ENCODE results near the gene SIK3. TPM values are rescaled to one million over a fixed set of nuclear protein-coding genes. Genes with fewer than 3 reads are reported as not detected.

Gene SIK3
- total RNA-seq, 1 experiment from 2014 or later = 11.0 TPM

GRCh38 chr11:117009905-117010605, 88.2 kb downstream of the SIK3 start:
- no peak for DNase-seq (ENCODE audit: low read depth)

DNA sequence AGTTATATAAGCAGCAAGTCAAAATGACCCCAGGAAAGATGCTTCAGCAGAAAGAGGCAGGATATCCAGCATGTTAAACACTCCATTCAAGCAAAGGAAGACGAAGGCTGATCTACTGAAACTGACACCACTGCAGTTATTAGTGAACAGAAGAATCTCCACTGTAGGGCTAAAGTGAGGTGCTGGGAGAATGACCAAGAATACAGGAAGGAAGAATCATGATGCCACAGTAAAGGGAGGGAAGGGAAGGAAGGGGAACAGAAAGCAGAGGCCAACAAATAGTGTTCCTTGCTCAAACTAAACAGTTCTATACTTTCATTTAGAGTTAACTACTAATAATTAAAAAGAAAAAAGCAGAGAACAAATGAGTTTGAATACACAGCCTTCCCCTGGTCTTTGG, 92.5 kb downstream of the SIK3 start:
- DNase-seq (ENCODE audit: low read depth) = no peak

DNA sequence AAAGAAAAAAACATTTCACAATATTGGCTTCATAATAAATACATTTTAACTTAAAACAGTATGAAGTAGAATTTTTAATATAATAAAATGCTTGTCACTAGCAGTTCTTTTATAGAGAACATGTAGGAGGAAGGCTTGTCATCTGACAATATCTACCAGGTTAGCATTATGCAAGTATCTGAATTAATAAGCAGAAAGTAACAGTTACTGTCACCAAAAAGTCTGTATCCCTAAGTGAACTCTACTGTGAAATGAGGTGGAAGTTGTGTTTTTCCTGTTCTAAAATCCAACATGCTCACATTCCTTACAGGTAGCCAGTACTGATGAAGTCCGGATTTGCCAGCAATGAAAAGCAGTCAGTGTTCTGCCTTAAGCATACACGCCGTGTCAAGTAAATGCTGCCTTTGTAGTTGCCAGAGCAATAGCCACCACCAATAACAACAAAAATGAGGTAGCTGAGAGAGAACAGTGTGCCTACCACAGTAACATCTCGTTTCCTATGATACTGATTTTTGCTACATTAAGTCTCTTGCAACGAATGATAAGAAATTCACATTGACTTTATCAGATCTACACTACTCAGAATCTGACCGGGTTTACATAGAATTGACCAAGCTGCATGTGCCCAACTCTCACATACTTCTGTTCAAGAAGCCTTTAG, 95.5 kb downstream of the SIK3 start:
- DNase-seq (ENCODE audit: low read depth) = no peak

GRCh38 chr11:117000014-117000737, 98.1 kb downstream of the SIK3 start:
- no peak for DNase-seq (ENCODE audit: low read depth)

DNA sequence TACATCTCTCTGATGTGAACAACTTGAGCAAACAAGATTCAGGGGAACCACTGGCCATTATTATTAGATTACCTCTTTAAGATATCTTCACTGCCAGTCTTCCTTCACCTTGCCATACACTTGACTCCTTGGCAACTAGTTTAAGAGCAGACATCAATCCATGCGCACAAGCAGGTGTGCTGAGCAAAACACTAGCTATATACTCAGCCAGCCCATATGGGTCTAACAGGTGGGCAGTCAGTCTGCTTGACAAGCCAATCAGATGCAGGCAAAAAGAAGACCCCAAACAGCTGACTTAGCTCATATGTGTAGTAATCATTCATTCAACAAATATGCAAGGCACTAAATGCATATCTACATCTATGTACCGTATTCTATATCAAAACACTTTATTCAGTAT, 101.2 kb downstream of the SIK3 start:
- no peak for DNase-seq (ENCODE audit: low read depth)

- DNase-seq (ENCODE audit: low read depth) = no peak
These were observed 104.0 kb downstream of the SIK3 start for GRCh38 chr11:116994195-116994594.

DNA sequence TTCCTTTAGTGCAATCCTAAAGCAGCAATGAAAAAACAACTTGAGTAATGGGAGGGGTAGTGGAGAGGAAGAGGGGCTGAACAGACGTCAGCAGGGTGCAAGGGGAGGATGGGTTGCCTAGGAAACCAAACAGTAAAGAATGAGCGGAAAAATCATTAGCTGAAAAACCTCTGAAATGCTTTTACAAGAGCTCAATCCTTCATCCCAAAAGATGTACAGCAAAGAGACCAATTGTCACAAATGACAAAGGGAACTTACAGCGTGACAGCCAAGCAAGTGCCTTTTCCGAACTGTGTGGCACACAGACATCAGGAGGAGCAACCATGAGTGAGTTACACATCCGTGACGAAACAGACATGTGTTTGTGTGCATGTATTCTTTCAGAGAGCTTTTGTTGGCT, 104.6 kb downstream of the SIK3 start:
- peak; percentile 12 for DNase-seq (ENCODE audit: low read depth)

- DNase-seq (ENCODE audit: low read depth) = no peak
These were observed 106.7 kb downstream of the SIK3 start for GRCh38 chr11:116991491-116991890.

DNA sequence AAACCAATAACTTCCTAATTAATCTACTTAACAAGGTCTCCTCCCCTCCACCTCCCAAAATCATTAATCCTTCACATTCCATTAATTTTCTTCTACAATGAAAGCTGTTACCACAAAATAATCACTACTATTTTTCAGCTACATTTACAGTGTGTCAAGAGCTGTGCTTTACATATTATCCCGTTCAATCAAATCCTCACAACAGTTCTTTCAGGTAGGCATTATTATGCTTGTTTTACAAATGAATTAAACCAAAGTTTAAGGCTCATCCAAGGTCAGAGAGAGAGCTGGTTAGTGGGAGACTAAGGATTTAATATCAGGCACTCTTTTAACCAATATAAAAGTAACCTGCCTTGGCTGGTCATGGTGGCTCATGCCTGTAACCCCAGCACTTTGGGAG, 107.4 kb downstream of the SIK3 start:
- DNase-seq (ENCODE audit: low read depth) = no peak

DNA sequence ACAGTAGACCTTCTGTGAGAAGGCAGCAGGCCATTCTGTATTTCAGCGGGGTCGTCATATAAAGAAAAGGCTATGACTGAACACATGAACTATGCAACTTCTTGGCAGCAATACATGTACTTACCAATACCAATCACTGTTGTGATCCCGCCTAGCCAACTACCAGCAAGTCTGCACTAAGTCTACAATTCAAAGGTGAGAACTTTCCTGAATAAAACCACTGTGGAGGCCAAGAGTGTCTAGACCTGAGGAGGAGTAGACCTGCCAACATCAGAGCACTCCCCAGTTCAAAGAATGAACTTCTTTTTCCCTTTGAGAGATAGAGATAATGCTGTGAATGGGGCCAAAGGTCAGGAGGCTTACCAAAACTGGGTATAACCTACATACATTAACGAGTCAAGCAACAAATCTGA, 108.2 kb downstream of the SIK3 start:
- peak; percentile 68 for DNase-seq (ENCODE audit: low read depth)

- DNase-seq (ENCODE audit: low read depth) = no peak
These were observed 109.0 kb downstream of the SIK3 start for GRCh38 chr11:116989184-116989583.

GRCh38 chr11:116986521-116987105, 111.6 kb downstream of the SIK3 start:
- peak; percentile 79 for DNase-seq (ENCODE audit: low read depth)

DNA sequence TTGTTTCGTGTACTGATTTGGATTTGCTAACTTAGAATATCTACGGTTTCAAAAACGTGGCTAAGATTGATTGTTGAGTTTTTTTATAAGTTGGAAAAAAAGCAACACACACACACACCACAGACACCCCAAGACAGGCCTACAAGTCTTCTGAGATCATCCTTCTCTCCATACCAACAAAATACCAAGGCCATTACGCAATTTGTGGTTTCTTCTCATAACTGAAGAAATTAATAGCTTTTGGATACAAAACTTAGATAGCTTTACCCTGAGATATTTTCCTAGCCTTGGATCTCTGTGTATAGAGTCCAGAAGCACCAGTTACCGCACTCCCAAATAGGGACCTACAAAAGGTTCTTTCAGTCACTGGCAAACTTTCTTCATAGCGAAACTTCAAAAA, 113.6 kb downstream of the SIK3 start:
- peak; percentile 91 for DNase-seq (ENCODE audit: low read depth)

- peak; percentile 15 for DNase-seq (ENCODE audit: low read depth)
These were observed 114.0 kb downstream of the SIK3 start for GRCh38 chr11:116984186-116984585.

DNA sequence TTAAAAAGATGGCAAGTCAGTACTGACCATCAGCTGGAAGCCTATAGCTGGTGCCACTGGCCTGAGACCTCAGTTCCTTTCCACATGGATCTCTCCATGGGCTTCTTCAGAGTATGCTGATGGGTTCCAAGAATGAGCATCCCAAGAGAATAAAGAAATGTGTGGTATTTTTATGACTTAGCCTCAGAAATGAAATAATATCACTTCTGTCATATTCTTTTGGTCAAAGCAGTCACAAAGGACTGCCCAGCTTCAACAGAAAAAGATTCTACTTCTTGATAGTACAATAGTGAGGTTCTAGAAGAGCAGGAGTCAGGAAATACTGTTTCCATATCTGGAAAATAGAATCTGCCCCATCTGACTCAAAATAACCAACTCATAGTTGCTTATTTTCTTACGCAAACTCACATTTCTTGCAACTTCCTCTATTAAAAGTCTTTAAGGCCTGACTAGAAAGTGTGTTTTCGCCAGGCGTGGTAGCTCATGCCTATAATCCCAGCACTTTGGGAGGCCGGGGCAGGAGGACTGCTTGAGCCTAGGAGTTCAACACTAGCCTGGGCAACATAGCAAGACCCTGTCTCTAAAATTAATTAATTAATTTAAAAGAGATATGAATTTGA, 116.9 kb downstream of the SIK3 start:
- no peak for DNase-seq (ENCODE audit: low read depth)

DNA sequence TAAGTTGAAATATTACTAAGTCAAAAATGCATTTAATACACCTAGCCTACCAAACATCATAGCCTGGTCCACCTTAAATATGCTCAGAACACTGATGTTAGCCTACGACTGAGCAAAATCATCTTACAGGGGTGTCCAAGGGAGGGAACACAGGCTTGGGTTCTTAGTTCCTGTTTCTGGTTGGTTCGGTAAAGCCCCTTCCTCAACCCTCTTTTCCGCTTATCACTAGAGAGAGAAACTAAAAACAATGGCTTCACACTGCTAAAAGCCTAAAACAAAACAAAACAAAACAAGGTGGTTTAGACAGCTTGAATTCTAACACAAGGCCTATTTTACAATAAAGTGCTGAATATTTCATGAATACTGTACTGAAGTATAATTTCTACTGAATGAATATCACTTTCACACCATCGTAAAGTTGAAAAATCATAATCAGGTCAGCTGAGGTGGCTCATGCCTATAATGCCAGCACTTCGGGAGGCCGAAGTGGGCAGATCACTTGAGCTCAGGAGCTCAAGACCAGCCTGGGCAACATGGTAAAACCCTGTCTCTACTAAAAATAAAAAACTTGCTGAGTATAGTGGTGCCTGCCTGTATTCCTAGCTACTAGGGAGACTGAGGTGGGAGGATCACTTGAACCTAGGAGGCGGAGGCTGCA, 118.0 kb downstream of the SIK3 start:
- no peak for DNase-seq (ENCODE audit: low read depth)

- DNase-seq (ENCODE audit: low read depth) = no peak
These were observed 121.2 kb downstream of the SIK3 start for GRCh38 chr11:116976941-116977570.

GRCh38 chr11:116975661-116976060, 122.6 kb downstream of the SIK3 start:
- no peak for DNase-seq (ENCODE audit: low read depth)

DNA sequence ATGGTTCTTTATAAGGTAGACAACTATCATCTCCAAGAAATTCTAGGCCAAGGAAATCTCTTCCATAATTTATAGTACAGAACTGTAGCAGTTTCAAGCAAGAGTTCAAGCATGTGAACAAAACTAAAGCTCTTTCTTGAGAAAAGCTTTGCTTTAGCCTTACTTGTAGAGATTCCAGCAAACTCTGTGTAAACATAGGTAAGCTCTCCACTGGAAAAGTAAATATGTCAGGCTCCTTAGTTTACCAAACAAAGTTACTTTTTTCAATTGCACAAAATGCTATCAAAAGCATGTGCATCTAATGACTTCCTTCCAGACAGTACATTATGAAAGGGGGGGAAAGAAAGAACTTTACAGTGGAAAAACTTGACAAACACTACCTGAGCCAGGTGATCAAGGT, 125.0 kb downstream of the SIK3 start:
- no peak for DNase-seq (ENCODE audit: low read depth)

- no peak for DNase-seq (ENCODE audit: low read depth)
These were observed 125.5 kb downstream of the SIK3 start for GRCh38 chr11:116972691-116973090.
